ENCODE results near the gene KCTD17.

Gene KCTD17

GRCh38 chr22:37043209-37043827 lies 8.2 kb upstream of the KCTD17 start:
- TF ChIP-seq POLR2AphosphoS5 (IDR thresholded peaks at IDR 0.05; ENCODE audit: low read depth, low read length) (no peak), REST (IDR thresholded peaks at IDR 0.05; ENCODE audit: insufficient read depth in 1 of 2, low read depth in 2 of 2, low read length in 2 of 2) (no peak), SIN3A (IDR thresholded peaks at IDR 0.05; ENCODE audit: borderline replicate concordance, insufficient read depth, low read length) (no peak), FOXP2 (optimal IDR thresholded peaks at IDR 0.05; ENCODE audit: borderline replicate concordance, extremely low read depth, extremely low read length, insufficient read depth) (no peak), TAF1 (IDR thresholded peaks at IDR 0.05; ENCODE audit: borderline replicate concordance, insufficient read depth, low read length) (no peak)

- TF ChIP-seq REST (IDR thresholded peaks at IDR 0.05; ENCODE audit: insufficient read depth in 1 of 2, low read depth in 2 of 2, low read length in 2 of 2) (no peak), TAF1 (IDR thresholded peaks at IDR 0.05; ENCODE audit: borderline replicate concordance, insufficient read depth, low read length) (no peak), POLR2AphosphoS5 (IDR thresholded peaks at IDR 0.05; ENCODE audit: low read depth, low read length) (no peak), FOXP2 (optimal IDR thresholded peaks at IDR 0.05; ENCODE audit: borderline replicate concordance, extremely low read depth, extremely low read length, insufficient read depth) (no peak), SIN3A (IDR thresholded peaks at IDR 0.05; ENCODE audit: borderline replicate concordance, insufficient read depth, low read length) (no peak)
These were observed 7.6 kb upstream of the KCTD17 start for GRCh38 chr22:37043828-37044538.

GRCh38 chr22:37044634-37045625 lies 6.6 kb upstream of the KCTD17 start:
- no peak for TF ChIP-seq REST (IDR thresholded peaks at IDR 0.05; ENCODE audit: insufficient read depth in 1 of 2, low read depth in 2 of 2, low read length in 2 of 2)
- TF ChIP-seq POLR2AphosphoS5 (IDR thresholded peaks at IDR 0.05; ENCODE audit: low read depth, low read length), result no peak
- no peak for TF ChIP-seq TAF1 (IDR thresholded peaks at IDR 0.05; ENCODE audit: borderline replicate concordance, insufficient read depth, low read length)
- no peak for TF ChIP-seq FOXP2 (optimal IDR thresholded peaks at IDR 0.05; ENCODE audit: borderline replicate concordance, extremely low read depth, extremely low read length, insufficient read depth)
- no peak for TF ChIP-seq SIN3A (IDR thresholded peaks at IDR 0.05; ENCODE audit: borderline replicate concordance, insufficient read depth, low read length)

GRCh38 chr22:37045958-37046357 lies 5.6 kb upstream of the KCTD17 start:
- TF ChIP-seq SIN3A (IDR thresholded peaks at IDR 0.05; ENCODE audit: borderline replicate concordance, insufficient read depth, low read length), result no peak
- no peak for TF ChIP-seq REST (IDR thresholded peaks at IDR 0.05; ENCODE audit: insufficient read depth in 1 of 2, low read depth in 2 of 2, low read length in 2 of 2)
- no peak for TF ChIP-seq FOXP2 (optimal IDR thresholded peaks at IDR 0.05; ENCODE audit: borderline replicate concordance, extremely low read depth, extremely low read length, insufficient read depth)
- no peak for TF ChIP-seq TAF1 (IDR thresholded peaks at IDR 0.05; ENCODE audit: borderline replicate concordance, insufficient read depth, low read length)
- TF ChIP-seq POLR2AphosphoS5 (IDR thresholded peaks at IDR 0.05; ENCODE audit: low read depth, low read length), result no peak

Data from PFSK-1 (cell line).